Muscle layer of duodenum (tissue), 2 donors: ENCODE measurements around the gene SEC24C.

Source experiments
- H3K27ac ChIP-seq: one replicate; pipeline ENCODE4 v1.7.0; 2013; ENCODE audit warnings: mild to moderate bottlenecking, low read length
- H3K27me3 ChIP-seq: one replicate; pipeline ENCODE4 v1.7.0; 2013; ENCODE audit warnings: low read depth, mild to moderate bottlenecking, control low read depth, low read length
- H3K36me3 ChIP-seq, 2 donors: one replicate each; pipeline ENCODE4 v1.7.0; 2013; ENCODE audit warnings: low read length in 2 of 2, control low read depth in 1 of 2, mild to moderate bottlenecking in 1 of 2; ENCODE audit not compliant: insufficient read depth in 2 of 2, control insufficient read depth in 1 of 2
- H3K4me1 ChIP-seq, 2 donors: one replicate each; pipeline ENCODE4 v1.7.0; 2013; ENCODE audit warnings: low read length in 2 of 2, mild to moderate bottlenecking in 2 of 2, control low read depth in 1 of 2, moderate library complexity in 1 of 2; ENCODE audit not compliant: insufficient read depth in 2 of 2, control insufficient read depth in 1 of 2
- H3K4me3 ChIP-seq, 2 donors: one replicate each; pipeline ENCODE4 v1.7.0; 2013; ENCODE audit warnings: low read length in 2 of 2, low read depth in 1 of 2, mild to moderate bottlenecking in 1 of 2
- H3K9me3 ChIP-seq, 2 donors: one replicate each; pipeline ENCODE4 v1.7.0; 2013; ENCODE audit warnings: low read length in 2 of 2, control low read depth in 1 of 2, mild to moderate bottlenecking in 1 of 2; ENCODE audit not compliant: control insufficient read depth in 1 of 2
- donor health status: healthy.

SEC24C gene

DNA sequence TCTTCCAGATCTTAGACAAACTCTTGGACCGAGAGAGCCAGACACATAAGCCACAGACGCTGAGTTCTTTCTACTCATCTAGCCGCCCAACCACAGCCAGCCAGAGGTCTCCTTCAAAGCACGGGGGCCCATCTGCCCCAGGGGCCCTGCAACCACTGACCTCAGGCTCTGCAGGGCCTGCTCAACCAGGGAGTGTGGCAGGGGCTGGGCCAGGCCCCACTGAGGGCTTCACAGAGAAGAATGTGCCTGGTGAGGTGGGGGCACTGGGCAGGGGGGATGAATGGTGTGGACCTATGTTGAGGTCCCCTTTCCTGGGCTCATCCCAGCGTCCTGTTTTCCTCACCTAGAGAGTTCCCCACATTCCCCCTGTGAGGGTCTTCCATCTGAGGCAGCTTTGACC is 52.6 kb downstream of the SEC24C start:
- no peaks in the 10 kb centered on the region for H3K4me1 ChIP-seq
- H3K27me3 ChIP-seq, result no peaks in the 10 kb centered on the region
- no peak overlapping the region for H3K27ac ChIP-seq
- H3K36me3 ChIP-seq, result peaks cover 76 to 91% of the 10 kb centered on the region in 2 donors
- H3K9me3 ChIP-seq, result no peaks in the 10 kb centered on the region
- no peak overlapping the region for H3K4me3 ChIP-seq

DNA sequence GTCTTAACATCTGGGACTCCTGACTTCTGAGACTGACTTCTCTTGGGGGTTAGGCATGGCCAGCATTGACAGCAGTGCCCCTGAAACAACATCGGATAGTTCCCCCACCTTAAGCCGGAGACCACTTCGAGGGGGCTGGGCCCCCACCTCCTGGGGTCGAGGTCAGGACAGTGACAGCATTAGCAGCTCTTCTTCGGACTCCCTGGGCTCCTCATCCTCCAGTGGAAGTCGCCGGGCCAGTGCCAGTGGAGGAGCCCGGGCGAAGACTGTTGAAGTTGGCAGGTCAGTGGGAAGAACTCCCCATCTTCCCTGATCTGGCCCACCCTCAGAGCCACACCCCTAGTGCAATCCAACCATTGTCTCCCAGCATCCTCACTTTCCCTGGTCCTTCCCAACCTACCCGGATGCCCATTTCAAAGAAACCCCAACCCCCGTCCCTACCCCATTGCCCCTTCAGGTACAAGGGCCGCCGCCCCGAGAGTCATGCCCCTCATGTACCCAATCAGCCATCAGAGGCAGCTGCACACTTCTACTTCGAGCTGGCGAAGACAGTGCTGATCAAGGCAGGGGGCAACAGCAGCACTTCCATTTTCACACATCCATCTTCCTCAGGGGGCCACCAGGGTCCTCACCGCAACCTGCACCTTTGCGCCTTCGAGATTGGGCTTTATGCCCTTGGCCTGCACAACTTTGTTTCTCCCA is 53.3 kb downstream of the SEC24C start:
- Histone ChIP-seq H3K4me1 (no peaks in the 10 kb centered on the region), H3K27ac (no peak overlapping the region), H3K27me3 (no peaks in the 10 kb centered on the region), H3K36me3 (peaks cover 76 to 91% of the 10 kb centered on the region in 2 donors), H3K9me3 (no peaks in the 10 kb centered on the region), H3K4me3 (no peak overlapping the region)

GRCh38 chr10:73798087-73798486 is 53.9 kb downstream of the SEC24C start:
- Histone ChIP-seq H3K27ac (no peak overlapping the region), H3K9me3 (no peaks in the 10 kb centered on the region), H3K36me3 (peaks cover 76 to 91% of the 10 kb centered on the region in 2 donors), H3K4me3 (no peak overlapping the region), H3K27me3 (no peaks in the 10 kb centered on the region), H3K4me1 (no peaks in the 10 kb centered on the region)

- Histone ChIP-seq H3K9me3 (no peaks in the 10 kb centered on the region), H3K4me1 (no peaks in the 10 kb centered on the region), H3K36me3 (peaks cover 76 to 89% of the 10 kb centered on the region in 2 donors), H3K27ac (no peak overlapping the region), H3K27me3 (no peaks in the 10 kb centered on the region), H3K4me3 (no peak overlapping the region)
Observed at GRCh38 chr10:73798927-73799560, 54.9 kb downstream of the SEC24C start.

GRCh38 chr10:73799899-73800559 is 55.9 kb downstream of the SEC24C start:
- Histone ChIP-seq H3K4me3 (no peak overlapping the region), H3K9me3 (no peaks in the 10 kb centered on the region), H3K27ac (no peak overlapping the region), H3K27me3 (no peaks in the 10 kb centered on the region), H3K36me3 (peaks cover 70 to 80% of the 10 kb centered on the region in 2 donors), H3K4me1 (no peaks in the 10 kb centered on the region)

GRCh38 chr10:73800560-73801252 is 56.5 kb downstream of the SEC24C start:
- H3K9me3 ChIP-seq, result no peaks in the 10 kb centered on the region
- peaks cover 68 to 79% of the 10 kb centered on the region in 2 donors for H3K36me3 ChIP-seq
- H3K27me3 ChIP-seq, result no peaks in the 10 kb centered on the region
- no peaks in the 10 kb centered on the region for H3K4me1 ChIP-seq
- H3K27ac ChIP-seq, result no peak overlapping the region
- no peak overlapping the region for H3K4me3 ChIP-seq

DNA sequence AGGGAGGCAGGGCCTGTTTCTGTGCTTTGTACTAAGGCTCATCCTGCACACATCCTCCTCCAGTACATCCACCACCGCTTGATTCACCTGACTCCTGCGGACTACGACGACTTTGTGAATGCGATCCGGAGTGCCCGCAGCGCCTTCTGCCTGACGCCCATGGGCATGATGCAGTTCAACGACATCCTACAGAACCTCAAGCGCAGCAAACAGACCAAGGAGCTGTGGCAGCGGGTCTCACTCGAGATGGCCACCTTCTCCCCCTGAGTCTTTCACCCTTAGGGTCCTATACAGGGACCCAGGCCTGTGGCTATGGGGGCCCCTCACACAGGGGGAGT is 57.0 kb downstream of the SEC24C start:
- peaks cover 73 to 83% of the 10 kb centered on the region in 2 donors for H3K36me3 ChIP-seq
- no peaks in the 10 kb centered on the region for H3K9me3 ChIP-seq
- no peaks in the 10 kb centered on the region for H3K27me3 ChIP-seq
- no peak overlapping the region for H3K27ac ChIP-seq
- H3K4me1 ChIP-seq, result no peaks in the 10 kb centered on the region
- H3K4me3 ChIP-seq, result no peak overlapping the region

DNA sequence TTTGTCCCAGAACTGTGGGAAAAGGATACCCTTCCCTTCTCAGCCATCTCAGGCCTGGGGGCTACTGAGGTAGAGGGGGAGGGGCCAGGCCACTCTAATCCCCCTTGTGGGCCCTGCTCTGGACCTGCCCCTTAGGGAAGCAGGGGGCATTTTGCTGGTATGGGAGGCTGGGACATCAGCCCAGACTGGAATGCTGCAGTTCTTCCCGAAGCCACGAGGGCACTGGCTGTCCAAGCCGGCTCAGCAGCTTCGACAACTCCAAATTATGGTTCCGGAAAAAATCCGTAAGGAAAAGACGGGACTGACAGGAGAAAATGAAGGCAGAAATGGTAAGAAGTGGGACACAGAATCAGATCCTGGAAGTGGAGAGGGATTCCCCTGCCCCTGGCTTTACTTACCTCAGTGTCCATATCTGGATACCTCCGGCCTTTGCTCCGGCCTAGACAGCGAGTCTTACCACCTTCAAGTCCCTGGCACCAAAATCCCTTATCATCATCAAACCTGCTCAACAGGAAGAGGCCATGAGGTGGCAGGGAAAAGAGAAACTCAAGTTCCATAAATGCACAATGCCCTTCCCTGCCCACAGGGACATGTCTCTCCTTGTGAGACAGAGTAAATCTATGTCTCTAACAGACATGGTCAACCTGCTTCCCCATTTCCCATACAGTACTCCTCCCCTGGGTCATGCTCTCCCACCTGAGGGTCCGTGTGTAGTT is 58.3 kb downstream of the SEC24C start:
- Histone ChIP-seq H3K4me1 (peaks cover 0 to 9% of the 10 kb centered on the region in 2 donors), H3K4me3 (no peak overlapping the region), H3K9me3 (no peaks in the 10 kb centered on the region), H3K27me3 (no peaks in the 10 kb centered on the region), H3K27ac (no peak overlapping the region), H3K36me3 (peaks cover 70 to 84% of the 10 kb centered on the region in 2 donors)

GRCh38 chr10:73803680-73804286 is 59.6 kb downstream of the SEC24C start:
- H3K4me3 ChIP-seq, result no peak overlapping the region
- no peaks in the 10 kb centered on the region for H3K27me3 ChIP-seq
- H3K27ac ChIP-seq, result no peak overlapping the region
- peaks cover 67 to 81% of the 10 kb centered on the region in 2 donors for H3K36me3 ChIP-seq
- no peaks in the 10 kb centered on the region for H3K9me3 ChIP-seq
- peaks cover 0 to 12% of the 10 kb centered on the region in 2 donors for H3K4me1 ChIP-seq

DNA sequence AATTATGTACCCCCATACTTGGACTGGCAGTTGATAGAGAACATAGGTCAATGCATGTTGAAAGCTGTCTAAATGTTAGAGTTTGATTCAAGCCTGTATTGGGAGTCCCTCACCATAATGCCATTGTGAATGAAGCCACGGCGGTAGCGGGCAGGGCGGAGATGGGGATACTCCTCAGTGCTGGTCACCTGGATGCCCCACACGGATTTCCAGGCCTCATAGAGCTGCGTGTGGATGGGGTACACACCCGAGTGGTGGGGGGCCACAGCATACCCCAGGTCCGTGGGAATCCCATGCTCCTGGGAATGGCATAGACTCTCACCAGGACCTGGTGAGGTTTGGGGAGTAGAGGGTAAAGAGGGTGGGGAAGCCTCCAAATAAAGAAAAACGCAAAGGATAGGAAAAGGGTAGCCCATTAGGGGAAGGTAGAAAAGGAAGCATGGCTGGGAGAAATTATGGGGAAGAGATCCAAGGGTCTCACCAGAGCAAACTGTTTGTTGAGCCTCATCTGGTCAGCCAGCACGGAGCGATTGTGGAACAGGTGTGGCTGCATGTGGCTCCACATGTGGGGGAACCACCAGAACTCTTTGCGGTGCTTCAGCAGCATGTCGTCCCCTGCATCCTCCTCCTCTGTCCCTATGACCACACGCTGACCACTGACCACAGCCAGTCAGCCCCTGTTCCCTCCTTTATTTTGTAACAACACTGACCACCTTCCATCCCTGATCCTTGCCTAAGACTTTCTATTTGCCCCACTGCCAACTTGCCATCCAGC is 62.2 kb downstream of the SEC24C start:
- Histone ChIP-seq H3K9me3 (no peaks in the 10 kb centered on the region), H3K36me3 (peaks cover 55 to 59% of the 10 kb centered on the region in 2 donors), H3K4me3 (no peak overlapping the region), H3K27ac (no peak overlapping the region), H3K27me3 (no peaks in the 10 kb centered on the region), H3K4me1 (peaks cover 3 to 27% of the 10 kb centered on the region in 2 donors)
